Left renal cortex interstitium (tissue), 4 donors: ENCODE measurements around the gene SEMA4C. TPM values are rescaled to one million over a fixed set of nuclear protein-coding genes. Genes with fewer than 3 reads are reported as not detected.

ENCODE experiments used
- DNase-seq, 4 donors: peaks; one replicate each; pipeline ENCODE4 v3.0.0-alpha.2; 2013; ENCODE audit warnings: low read depth in 4 of 4, low spot score in 2 of 4, missing footprints in 1 of 4
- polyA plus RNA-seq, 4 donors: library from polyadenylated mRNA; unstranded; fragments of 120-200 nt; gene quantifications; one replicate each; pipeline ENCODE4 v1.2.1, GENCODE V29; 2013; ENCODE audit not compliant: insufficient read length in 4 of 4

The SEMA4C gene
- 10 to 100 TPM; 31.9 to 52.8 (median 43.4) TPM for polyA plus RNA-seq

DNA sequence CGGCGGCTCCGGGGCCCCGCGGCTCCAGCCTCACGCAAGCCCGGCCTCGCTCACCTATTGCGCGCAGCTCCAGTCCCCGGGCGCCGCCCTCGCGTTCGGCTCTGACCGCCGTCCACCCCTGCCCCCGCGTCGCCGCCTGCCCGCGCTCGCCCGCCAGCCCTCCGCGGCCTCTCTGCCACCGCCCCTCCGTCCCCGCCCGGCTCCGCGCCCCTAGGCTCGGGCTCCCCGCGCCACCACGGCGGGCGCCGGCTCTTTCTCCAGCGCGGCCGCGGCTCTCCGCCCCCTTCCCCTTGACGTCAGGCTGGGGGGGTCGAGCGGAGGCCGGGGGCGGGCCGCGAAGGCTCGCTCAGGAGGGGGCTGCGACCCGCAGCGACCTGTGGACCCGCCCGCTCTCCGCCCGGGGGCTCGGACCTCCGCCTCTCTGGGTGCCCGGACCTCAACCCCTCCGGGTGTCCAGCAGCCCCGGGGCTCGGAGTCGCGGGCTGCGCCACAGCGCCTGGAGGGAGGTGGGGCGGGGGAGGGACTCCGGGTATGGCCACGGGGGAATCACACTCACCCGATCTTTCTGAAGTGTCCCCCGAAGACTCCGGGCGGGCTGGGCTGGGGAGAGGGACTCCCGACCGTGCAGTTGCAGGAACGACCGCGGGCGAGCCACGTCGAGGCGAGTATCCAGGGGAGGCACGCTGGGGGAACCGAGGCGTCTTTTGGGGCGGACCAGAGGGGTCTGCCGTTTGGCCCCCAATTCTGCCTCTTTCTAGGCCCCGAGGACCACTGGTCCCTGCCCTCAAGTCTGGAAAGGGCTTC lies at the start of gene SEMA4C:
Gene SEMA4C, minus strand, starts transcription at position 259 of the 804 bp plus-strand sequence. CDS start 2,194 bp downstream, outside the sequence.
- no peak for DNase-seq

DNA sequence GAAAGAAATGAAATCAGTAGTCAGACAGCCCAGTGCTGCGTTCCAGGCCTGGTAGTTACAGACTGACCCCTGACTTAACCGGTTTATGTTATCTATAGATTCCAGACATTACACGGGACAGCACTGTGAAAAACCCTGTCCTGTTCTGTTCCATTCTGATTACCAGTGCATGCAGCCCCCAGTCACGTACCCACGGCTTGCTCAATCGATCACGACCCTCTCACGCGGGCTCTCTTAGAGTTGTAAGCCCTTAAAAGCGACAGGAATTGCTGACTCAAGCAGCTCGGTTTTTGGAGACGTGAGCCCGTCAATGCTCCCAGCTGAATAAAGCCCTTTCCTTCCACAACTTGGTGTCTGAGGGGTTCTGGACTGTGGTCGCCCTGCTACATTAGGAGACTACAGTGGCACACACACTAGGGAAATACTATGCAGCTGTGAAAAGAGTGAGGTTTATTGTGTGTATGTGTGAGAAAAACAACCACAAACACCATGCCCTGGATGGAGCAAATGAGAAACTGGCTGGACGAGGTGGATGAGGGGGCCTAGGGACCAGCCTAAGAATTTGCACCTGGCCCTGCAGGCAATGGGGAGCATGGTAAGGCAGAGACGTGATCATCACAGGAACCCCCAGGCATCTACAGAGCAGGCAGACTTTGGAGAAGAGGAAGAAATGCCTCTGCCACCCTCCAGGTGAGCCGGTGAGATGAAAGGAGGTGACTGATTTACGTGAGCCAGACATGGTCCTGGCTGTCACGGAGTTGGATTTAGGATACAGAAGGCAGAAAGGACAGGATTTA lies 49.1 kb upstream of the SEMA4C start:
- no peak for DNase-seq

DNA sequence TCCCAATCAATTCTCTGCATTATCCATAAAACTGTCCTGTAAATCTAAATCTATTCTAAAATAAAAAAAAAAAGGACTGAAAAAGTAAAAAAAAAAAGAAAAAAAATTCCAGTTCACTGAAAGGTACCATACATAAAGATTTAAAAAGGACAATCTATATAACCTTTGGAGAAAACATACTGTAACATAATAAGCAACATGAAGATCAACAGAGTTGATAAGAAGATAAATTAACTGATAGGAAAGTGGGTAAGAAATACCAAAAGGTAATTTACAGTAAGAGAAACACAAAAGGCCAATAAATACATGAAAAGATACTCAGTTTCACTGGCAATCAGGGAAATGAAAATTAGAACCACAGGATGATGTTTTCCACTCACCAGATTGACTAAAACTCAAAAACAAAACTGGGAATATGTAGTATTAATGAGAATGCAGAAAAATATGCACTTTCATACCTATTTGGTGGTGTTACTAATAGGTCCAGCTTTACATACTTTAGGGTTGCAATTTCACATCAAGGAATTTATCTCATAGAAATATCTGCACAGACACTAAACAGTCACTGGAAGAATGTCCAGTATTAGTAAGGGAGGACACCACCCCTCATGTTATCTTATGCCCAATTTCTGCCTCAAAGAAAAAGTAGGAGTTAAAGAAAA lies 48.3 kb upstream of the SEMA4C start:
- no peak for DNase-seq

DNA sequence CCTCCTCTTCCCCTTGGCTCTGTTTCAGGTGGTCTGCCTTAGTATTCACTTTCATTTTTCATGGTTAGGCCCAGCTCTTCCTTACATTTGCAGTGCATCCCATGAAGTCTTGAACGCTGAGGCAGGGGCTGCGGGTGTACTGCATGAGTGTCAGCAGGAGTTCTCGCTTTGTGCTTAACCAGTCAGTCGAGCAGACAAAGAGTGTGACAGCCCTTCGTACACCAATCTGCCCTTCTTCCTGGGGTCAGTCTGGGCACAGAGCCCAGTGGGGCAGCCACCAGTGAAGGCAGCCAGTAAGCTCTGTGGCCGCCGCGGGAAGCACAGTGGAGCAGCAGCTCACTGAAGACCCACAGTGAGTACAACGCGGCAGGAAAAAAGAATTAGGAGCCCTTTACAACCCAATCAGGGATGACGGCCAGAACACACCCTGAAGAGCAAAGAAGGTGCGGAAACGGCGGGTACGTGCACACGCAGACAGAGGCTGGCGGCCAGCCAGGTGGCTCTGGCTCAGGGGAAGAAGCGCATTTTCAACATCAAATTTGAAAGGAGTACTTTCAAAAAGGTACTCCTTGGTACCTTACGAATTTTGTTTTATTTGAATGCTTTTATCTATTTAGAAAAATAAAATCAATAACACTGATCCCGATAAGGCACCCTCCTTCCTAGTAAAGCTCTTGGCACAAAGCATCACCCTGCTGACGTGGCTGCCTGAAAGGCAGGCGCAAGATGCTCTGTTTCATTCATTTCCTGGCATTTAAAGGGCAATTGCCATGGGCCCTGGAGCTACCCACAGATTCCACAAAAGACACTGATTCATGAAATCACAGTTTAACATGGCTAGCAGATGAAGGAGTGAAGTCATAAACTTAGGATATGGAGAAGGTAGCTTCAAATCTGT lies 47.0 kb upstream of the SEMA4C start:
- no peak for DNase-seq

- DNase-seq = no peak
Measured at GRCh38 chr2:96916156-96916630, 46.3 kb upstream of the SEMA4C start.

DNA sequence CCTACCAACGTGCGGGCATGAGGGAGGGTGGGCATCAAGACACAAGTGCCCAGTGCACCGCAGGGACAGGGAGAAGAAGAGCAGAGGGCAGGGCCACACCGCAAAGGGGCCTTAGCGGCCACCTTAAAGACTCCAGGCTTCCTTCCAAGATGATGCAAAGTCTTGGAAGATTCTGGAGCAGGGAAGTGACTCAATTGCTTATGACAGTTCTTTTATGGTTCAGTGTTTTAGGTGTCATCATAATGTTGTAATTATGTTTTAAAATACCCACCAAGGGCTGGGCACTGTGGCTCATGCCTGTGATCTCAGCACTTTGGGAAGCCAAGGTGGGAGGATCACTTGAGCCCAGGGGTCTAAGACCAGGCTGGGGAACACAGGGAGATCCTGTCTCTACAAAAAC lies 44.5 kb upstream of the SEMA4C start:
- DNase-seq = no peak

DNA sequence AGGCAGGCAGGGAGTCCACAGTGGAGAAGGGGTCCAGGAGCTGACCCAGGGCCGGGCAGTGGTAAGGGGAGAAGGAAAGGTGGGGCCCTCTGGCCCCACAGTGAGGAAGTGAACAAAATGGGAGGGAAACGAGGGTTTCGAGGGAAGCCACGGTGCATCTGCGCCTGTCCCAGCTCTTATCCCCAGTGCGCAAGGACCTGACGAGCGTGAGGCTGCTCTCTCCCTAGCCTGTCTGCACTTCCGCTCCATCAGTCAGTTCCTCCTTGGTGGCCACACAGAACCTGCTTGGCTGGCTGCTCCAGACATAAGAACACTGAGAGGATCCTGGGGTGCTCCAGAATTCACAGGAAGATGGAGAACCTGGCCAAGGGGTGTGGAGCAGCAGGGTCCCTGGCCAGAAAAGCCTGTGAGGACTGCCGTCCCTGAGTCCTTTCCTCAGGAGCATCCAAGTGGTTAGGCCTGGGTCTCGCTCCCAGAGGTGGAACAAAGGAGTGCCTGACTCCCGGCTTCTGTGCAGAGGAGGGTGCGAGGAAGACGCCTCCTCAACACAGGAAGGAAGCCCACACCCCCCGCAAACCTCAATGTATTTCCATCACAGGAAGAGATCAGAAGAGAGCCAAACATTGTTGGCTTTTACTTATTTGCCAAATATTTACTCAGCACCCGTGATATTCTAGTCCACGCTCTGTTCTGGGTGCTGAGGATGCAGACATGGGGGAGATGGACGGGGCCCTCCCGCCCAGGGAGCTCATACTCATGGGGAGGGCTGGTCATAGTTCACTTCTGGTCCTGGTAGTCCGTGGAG lies 43.7 kb upstream of the SEMA4C start:
- no peak for DNase-seq

DNA sequence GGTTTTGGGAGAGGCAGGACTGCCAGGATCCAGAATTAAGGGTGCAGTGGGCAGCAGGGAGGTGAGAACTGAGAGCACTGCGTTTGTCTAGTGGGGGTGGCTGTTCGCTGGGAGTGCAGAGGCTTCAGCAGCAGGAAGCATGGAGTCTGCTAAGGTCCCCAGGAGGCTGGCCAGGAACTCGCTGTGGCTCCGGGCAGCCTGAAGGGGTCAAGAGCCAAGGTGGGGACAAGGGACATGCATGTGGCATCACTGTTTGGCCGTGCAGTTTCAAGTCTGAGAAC lies 43.2 kb upstream of the SEMA4C start:
- DNase-seq = no peak

DNA sequence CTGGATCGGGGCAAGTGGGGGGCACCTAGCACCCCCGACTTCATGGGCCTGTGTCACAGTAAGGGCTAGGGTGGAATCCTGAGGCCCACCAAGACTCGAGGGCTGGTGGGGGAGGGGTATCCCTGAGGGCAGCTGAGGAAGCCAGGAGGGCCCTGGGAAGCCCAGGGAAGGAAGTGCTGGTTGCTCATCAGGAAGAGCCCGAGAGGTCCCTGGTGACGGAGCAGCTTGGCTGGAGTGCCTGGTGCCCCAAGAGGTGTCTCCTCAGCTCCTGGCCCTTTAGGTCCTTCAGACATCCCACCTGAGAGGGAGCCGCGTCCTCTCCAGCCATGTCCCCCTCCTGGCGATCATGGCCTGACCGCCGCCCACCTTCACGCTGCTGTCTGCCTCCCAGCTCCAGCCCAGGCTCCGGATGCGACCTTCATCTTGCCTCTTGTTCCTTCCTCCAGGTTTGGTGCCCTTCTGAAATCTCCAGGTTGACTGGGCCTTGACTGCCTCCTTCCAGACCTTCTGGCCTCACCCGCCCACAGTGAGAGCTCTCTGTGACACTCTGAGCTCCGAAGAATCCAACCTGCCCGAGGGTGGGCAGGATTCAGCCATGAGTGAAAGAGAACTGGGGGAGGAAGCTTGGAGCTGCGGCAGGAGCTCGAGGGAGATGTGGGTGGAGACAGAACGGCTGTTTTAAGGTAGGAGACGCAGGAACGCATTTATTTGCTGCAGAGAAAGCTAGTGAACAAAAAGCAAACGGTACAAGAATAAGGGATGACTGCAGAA lies 42.7 kb upstream of the SEMA4C start:
- DNase-seq = no peak

GRCh38 chr2:96909611-96910021 lies 39.7 kb upstream of the SEMA4C start:
- no peak for DNase-seq

DNA sequence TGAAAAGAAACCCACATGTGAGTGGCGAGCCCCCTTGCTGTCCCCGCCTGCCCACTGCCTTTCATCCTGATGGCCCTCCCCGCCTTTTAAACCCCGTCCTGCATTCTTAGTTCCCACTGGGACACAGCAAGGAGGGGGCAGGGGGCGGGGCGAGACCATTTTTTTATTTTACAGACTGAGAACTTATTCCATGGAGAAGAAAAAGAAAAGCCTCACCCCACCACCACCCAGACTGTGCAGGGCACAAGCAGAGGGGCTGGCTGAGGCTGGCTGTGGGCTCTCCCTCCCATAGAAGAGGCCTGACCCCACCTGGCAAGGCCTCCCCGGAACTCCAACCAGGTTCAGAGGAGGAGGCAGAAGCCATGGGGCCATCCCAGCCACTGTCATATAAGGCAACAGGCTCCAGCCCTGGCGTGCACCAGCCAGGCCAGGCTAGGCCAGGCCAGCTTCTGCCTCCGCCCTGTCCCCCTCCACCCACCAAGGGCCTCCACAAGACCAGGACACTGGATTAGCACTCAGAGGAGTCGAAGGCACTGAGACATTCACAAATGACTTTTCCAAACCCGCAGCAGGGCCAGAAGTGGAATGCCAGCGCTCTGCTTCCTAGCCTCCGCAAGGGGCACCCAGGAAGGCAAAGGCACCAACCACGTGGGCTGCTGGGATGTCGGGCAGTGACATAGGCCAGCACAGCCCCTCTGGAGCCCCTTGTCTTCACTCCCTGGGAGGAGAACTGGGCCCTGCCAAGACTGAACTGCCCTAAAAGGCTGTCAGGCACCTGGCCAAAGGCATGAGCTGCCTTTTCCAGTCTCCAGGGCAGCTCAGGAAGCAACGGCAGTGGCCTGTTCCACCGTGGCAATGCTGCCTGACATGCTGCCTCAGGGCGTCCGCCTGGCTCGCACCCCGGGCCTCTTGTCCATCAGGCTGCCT lies 37.5 kb upstream of the SEMA4C start:
- no peak for DNase-seq

DNA sequence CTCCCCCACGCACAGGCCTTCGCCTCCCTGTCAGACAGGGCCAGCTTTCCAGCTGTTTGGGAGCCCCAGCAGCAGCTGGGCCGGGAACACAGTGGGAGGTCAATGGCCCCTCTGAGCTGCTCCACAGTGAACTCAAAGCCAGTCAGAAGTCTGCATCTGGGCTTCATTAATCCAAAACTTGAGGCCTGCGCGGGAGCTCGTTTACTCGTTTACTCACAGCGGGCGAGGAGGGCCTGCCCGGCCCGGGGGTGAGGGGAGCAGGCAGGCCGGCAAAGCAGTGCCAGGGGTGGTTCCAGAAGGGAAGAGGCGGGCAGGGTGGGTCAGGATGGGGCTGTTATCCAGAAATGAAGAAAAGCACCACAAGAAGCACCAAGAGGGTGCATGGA lies 36.8 kb upstream of the SEMA4C start:
- DNase-seq = no peak

- DNase-seq = no peak
Measured at GRCh38 chr2:96903815-96904214, 33.9 kb upstream of the SEMA4C start.

- no peak for DNase-seq
Measured at GRCh38 chr2:96903318-96903717, 33.4 kb upstream of the SEMA4C start.

- no peak for DNase-seq
Measured at GRCh38 chr2:96900237-96900636, 30.4 kb upstream of the SEMA4C start.

- no peak for DNase-seq
Measured at GRCh38 chr2:96899413-96899741, 29.5 kb upstream of the SEMA4C start.

GRCh38 chr2:96898641-96899412 lies 28.9 kb upstream of the SEMA4C start:
- no peak for DNase-seq
